SK-N-SH treated with all-trans-retinoic acid at 6 μM for 48 hours (cell line): ENCODE measurements around the gene CDCA7L.

Experiments used
- ATAC-seq: fragments of 200-7000 bp; cut with Tn5 transposase; 3 replicates; pipeline ENCODE4 v1.9.1; 2020; ENCODE audit warnings: mild to moderate bottlenecking, moderate library complexity
- ARNTL ChIP-seq: fragments of 450-650 bp; formaldehyde crosslinking; IDR thresholded peaks from 2 replicates; pipeline ENCODE4 v1.5.0; 2020; ENCODE audit warnings: low read depth, mild to moderate bottlenecking, moderate library complexity, borderline replicate concordance
- BACH2 ChIP-seq: fragments of 250-450 bp; sonication (Bioruptor Pico); IDR thresholded peaks from 2 replicates; pipeline ENCODE4 v1.9.0; 2021; ENCODE audit warnings: mild to moderate bottlenecking, borderline replicate concordance
- CREB5 ChIP-seq: fragments of 250-450 bp; sonication (Bioruptor Pico); IDR thresholded peaks from 2 replicates; pipeline ENCODE4 v1.5.1; 2020; ENCODE audit warnings: low read depth, mild to moderate bottlenecking, moderate library complexity
- CSDC2 ChIP-seq: fragments of 250-450 bp; sonication (Bioruptor Pico); IDR thresholded peaks from 2 replicates; pipeline ENCODE4 v1.5.0; 2020; ENCODE audit warnings: mild to moderate bottlenecking, moderate library complexity
- ESRRG ChIP-seq: fragments of 250-450 bp; sonication (Bioruptor Pico); IDR thresholded peaks from 2 replicates; pipeline ENCODE4 v1.6.1; 2021; ENCODE audit warnings: mild to moderate bottlenecking
- GLIS3 ChIP-seq: fragments of 250-450 bp; sonication (Bioruptor Pico); IDR thresholded peaks from 2 replicates; pipeline ENCODE4 v1.5.0; 2020; ENCODE audit warnings: mild to moderate bottlenecking, moderate library complexity
- ISL1 ChIP-seq: fragments of 250-450 bp; sonication (Bioruptor Pico); IDR thresholded peaks from 2 replicates; pipeline ENCODE4 v2.1.2; 2022; ENCODE audit warnings: mild to moderate bottlenecking, moderate library complexity
- OSR1 ChIP-seq: fragments of 250-450 bp; sonication (Bioruptor Pico); IDR thresholded peaks from 2 replicates; pipeline ENCODE4 v1.8.0; 2022; ENCODE audit warnings: moderate library complexity, mild to moderate bottlenecking, inconsistent platforms
- PPARA ChIP-seq: fragments of 250-450 bp; sonication (Bioruptor Pico); IDR thresholded peaks from 2 replicates; pipeline ENCODE4 v1.5.0; 2020; ENCODE audit warnings: mild to moderate bottlenecking, borderline replicate concordance
- RARB ChIP-seq: fragments of 250-450 bp; sonication (Bioruptor Pico); IDR thresholded peaks from 2 replicates; pipeline ENCODE4 v1.8.0; 2021; ENCODE audit warnings: mild to moderate bottlenecking, moderate library complexity
- SNAI2 ChIP-seq: fragments of 250-450 bp; sonication (Bioruptor Pico); IDR thresholded peaks from 2 replicates; pipeline ENCODE4 v1.5.0; 2020; ENCODE audit warnings: mild to moderate bottlenecking, moderate library complexity
- TOX ChIP-seq: fragments of 250-450 bp; sonication (Bioruptor Pico); IDR thresholded peaks from 2 replicates; pipeline ENCODE4 v1.8.0; 2021; ENCODE audit warnings: mild to moderate bottlenecking, moderate library complexity, borderline replicate concordance
- TSHZ2 ChIP-seq: fragments of 250-450 bp; sonication (Bioruptor Pico); IDR thresholded peaks from 2 replicates; pipeline ENCODE4 v1.5.0; 2020; ENCODE audit warnings: mild to moderate bottlenecking, moderate library complexity
- ZFP30 ChIP-seq: fragments of 450-650 bp; formaldehyde crosslinking; IDR thresholded peaks from 2 replicates; pipeline ENCODE4 v1.5.0; 2022; ENCODE audit warnings: mild to moderate bottlenecking, moderate library complexity
- ZNF565 ChIP-seq: fragments of 450-650 bp; formaldehyde crosslinking; conservative IDR thresholded peaks from 2 replicates; pipeline ENCODE4 v1.5.0; 2020; ENCODE audit warnings: low read depth, mild to moderate bottlenecking, moderate library complexity
- ZNF70 ChIP-seq: fragments of 450-650 bp; formaldehyde crosslinking; IDR thresholded peaks from 2 replicates; pipeline ENCODE4 v1.5.0; 2020; ENCODE audit warnings: mild to moderate bottlenecking, moderate library complexity
- ZNF8 ChIP-seq: fragments of 450-650 bp; formaldehyde crosslinking; IDR thresholded peaks from 2 replicates; pipeline ENCODE4 v1.5.0; 2020; ENCODE audit warnings: mild to moderate bottlenecking, moderate library complexity
- TF ChIP-seq, protein P1 (sequence below): fragments of 250-450 bp; sonication (Bioruptor Pico); IDR thresholded peaks from 2 replicates; pipeline ENCODE4 v1.8.0; 2020; ENCODE audit warnings: mild to moderate bottlenecking, moderate library complexity, borderline replicate concordance
- TF ChIP-seq, protein P2 (sequence below): fragments of 250-450 bp; sonication (Bioruptor Pico); IDR thresholded peaks from 2 replicates; pipeline ENCODE4 v1.8.0; 2021; ENCODE audit warnings: low read depth, mild to moderate bottlenecking, moderate library complexity, borderline replicate concordance
- TF ChIP-seq, protein P3 (sequence below): fragments of 250-450 bp; sonication (Bioruptor Pico); IDR thresholded peaks from 2 replicates; pipeline ENCODE4 v1.5.1; 2021; ENCODE audit warnings: mild to moderate bottlenecking, moderate library complexity

CDCA7L gene

DNA sequence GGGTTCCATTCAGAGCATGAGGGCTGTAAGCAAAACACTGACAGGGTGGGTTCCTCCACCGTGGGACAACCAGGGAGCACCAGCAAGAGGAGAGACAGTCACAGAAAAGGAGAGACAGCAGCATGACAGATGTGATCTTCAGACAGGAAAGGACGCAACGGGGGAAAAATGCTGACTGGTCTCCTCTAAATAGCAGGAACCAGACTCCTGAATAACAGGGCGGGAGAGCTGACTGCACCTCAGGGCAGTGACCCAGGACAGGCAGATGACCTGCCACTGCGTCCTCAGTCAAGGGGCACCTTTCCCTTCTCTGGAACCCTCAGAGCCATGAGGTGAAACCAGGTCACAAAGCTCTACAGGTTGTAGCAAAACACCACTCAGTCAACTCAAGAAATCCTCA is 37.0 kb downstream of the CDCA7L start:
- no peak for ATAC-seq
- TF ChIP-seq TOX (CRISPR knock-in tag): no peak
- TF ChIP-seq, protein P1, sequence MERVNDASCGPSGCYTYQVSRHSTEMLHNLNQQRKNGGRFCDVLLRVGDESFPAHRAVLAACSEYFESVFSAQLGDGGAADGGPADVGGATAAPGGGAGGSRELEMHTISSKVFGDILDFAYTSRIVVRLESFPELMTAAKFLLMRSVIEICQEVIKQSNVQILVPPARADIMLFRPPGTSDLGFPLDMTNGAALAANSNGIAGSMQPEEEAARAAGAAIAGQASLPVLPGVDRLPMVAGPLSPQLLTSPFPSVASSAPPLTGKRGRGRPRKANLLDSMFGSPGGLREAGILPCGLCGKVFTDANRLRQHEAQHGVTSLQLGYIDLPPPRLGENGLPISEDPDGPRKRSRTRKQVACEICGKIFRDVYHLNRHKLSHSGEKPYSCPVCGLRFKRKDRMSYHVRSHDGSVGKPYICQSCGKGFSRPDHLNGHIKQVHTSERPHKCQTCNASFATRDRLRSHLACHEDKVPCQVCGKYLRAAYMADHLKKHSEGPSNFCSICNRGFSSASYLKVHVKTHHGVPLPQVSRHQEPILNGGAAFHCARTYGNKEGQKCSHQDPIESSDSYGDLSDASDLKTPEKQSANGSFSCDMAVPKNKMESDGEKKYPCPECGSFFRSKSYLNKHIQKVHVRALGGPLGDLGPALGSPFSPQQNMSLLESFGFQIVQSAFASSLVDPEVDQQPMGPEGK (CRISPR knock-in tag): no peak
- no peak for TF ChIP-seq GLIS3

GRCh38 chr7:21903020-21903786 is 42.5 kb downstream of the CDCA7L start:
- no peak for TF ChIP-seq SNAI2 (CRISPR knock-in tag)
- no peak for TF ChIP-seq ESRRG (CRISPR knock-in tag)
- TF ChIP-seq ARNTL (CRISPR knock-in tag): no peak
- no peak for TF ChIP-seq RARB (CRISPR knock-in tag)
- no peak for TF ChIP-seq ZNF8 (CRISPR knock-in tag)
- no peak for TF ChIP-seq PPARA (CRISPR knock-in tag)
- no peak for TF ChIP-seq TSHZ2 (CRISPR knock-in tag)
- TF ChIP-seq, protein P2, sequence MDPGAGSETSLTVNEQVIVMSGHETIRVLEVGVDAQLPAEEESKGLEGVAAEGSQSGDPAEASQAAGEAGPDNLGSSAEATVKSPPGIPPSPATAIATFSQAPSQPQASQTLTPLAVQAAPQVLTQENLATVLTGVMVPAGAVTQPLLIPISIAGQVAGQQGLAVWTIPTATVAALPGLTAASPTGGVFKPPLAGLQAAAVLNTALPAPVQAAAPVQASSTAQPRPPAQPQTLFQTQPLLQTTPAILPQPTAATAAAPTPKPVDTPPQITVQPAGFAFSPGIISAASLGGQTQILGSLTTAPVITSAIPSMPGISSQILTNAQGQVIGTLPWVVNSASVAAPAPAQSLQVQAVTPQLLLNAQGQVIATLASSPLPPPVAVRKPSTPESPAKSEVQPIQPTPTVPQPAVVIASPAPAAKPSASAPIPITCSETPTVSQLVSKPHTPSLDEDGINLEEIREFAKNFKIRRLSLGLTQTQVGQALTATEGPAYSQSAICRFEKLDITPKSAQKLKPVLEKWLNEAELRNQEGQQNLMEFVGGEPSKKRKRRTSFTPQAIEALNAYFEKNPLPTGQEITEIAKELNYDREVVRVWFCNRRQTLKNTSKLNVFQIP (CRISPR knock-in tag): no peak
- TF ChIP-seq, protein P3, sequence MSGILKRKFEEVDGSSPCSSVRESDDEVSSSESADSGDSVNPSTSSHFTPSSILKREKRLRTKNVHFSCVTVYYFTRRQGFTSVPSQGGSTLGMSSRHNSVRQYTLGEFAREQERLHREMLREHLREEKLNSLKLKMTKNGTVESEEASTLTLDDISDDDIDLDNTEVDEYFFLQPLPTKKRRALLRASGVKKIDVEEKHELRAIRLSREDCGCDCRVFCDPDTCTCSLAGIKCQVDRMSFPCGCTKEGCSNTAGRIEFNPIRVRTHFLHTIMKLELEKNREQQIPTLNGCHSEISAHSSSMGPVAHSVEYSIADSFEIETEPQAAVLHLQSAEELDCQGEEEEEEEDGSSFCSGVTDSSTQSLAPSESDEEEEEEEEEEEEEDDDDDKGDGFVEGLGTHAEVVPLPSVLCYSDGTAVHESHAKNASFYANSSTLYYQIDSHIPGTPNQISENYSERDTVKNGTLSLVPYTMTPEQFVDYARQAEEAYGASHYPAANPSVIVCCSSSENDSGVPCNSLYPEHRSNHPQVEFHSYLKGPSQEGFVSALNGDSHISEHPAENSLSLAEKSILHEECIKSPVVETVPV: no peak
- TF ChIP-seq ZNF70 (CRISPR knock-in tag): no peak
- no peak for TF ChIP-seq CREB5
- no peak for TF ChIP-seq ISL1
- no peak for TF ChIP-seq ZFP30 (CRISPR knock-in tag)
- no peak for TF ChIP-seq GLIS3
- TF ChIP-seq, protein P1 (CRISPR knock-in tag): no peak
- TF ChIP-seq CSDC2 (CRISPR knock-in tag): no peak
- TF ChIP-seq, all 23 proteins: peak for 0
- no peak for ATAC-seq

- peak; percentile 83 for ATAC-seq
- TF ChIP-seq RARB (CRISPR knock-in tag) (no peak), PPARA (CRISPR knock-in tag) (no peak), CREB5 (no peak), ARNTL (CRISPR knock-in tag) (no peak), ESRRG (CRISPR knock-in tag) (no peak), OSR1 (CRISPR knock-in tag) (no peak), GLIS3 (no peak), ZNF565 (no peak), BACH2 (CRISPR knock-in tag) (no peak), TOX (CRISPR knock-in tag) (no peak)
- TF ChIP-seq, protein P3: no peak
- TF ChIP-seq, protein P1 (CRISPR knock-in tag): no peak
These were observed 43.5 kb downstream of the CDCA7L start for GRCh38 chr7:21902240-21902639.
